Esophagus (tissue), 2 donors: ENCODE measurements around the gene ATG4D. TPM values are rescaled to one million over a fixed set of nuclear protein-coding genes. Genes with fewer than 3 reads are reported as not detected.
"Not testable (repeated sequence)": the region's sequence is repeated elsewhere in the genome, so short reads cannot be mapped to it uniquely, and the experiment has no call there.

Experiments used
- H3K27ac ChIP-seq, 2 donors: one replicate each; pipeline ENCODE4 v1.5.1; 2013; ENCODE audit warnings: low read depth in 2 of 2, mild to moderate bottlenecking in 2 of 2, inconsistent platforms in 1 of 2, low read length in 1 of 2, moderate library complexity in 1 of 2
- H3K27me3 ChIP-seq, 2 donors: one replicate each; pipeline ENCODE4 v1.6.1; 2013; ENCODE audit warnings: low read length in 2 of 2, control low read depth in 1 of 2, mild to moderate bottlenecking in 1 of 2; ENCODE audit not compliant: insufficient read depth in 2 of 2, control insufficient read depth in 1 of 2
- H3K36me3 ChIP-seq, 2 donors: one replicate each; pipeline ENCODE4 v1.6.1; 2013; ENCODE audit warnings: low read length in 1 of 2; ENCODE audit not compliant: control insufficient read depth in 2 of 2, insufficient read depth in 2 of 2
- H3K4me1 ChIP-seq, 2 donors: one replicate each; pipeline ENCODE4 v1.6.1; 2013; ENCODE audit warnings: low read length in 1 of 2; ENCODE audit not compliant: control insufficient read depth in 2 of 2, insufficient read depth in 2 of 2
- H3K4me3 ChIP-seq, 2 donors: one replicate each; pipeline ENCODE4 v1.5.1; 2013; ENCODE audit warnings: low read length in 2 of 2, mild to moderate bottlenecking in 2 of 2, low read depth in 1 of 2, moderate library complexity in 1 of 2
- H3K9me3 ChIP-seq, 2 donors: one replicate each; pipeline ENCODE4 v1.6.1; 2013; ENCODE audit warnings: mild to moderate bottlenecking in 2 of 2, low read depth in 1 of 2, low read length in 1 of 2, moderate library complexity in 1 of 2; ENCODE audit not compliant: control insufficient read depth in 2 of 2, insufficient read depth in 1 of 2
- WGBS, 2 donors: extraction: QIAGEN DNeasy Blood & Tissue Kit; methylation state at CpG; one replicate each; pipeline ENCODE4 v1.1.7; 2013; 5-methylcytosine and 5-hydroxymethylcytosine counted together
- polyA plus RNA-seq, 2 donors: library from polyadenylated mRNA; stranded (reverse); fragments of 200-250 nt; gene quantifications; one replicate each; pipeline ENCODE4 v1.2.3, GENCODE V29; 2013
- donor health status: healthy with polysubstance abuse.
- donor health status: Bipolar disorder and iron deficiency.

The ATG4D gene
- polyA plus RNA-seq, 2 donors, result 43.9 to 53.6 TPM

DNA sequence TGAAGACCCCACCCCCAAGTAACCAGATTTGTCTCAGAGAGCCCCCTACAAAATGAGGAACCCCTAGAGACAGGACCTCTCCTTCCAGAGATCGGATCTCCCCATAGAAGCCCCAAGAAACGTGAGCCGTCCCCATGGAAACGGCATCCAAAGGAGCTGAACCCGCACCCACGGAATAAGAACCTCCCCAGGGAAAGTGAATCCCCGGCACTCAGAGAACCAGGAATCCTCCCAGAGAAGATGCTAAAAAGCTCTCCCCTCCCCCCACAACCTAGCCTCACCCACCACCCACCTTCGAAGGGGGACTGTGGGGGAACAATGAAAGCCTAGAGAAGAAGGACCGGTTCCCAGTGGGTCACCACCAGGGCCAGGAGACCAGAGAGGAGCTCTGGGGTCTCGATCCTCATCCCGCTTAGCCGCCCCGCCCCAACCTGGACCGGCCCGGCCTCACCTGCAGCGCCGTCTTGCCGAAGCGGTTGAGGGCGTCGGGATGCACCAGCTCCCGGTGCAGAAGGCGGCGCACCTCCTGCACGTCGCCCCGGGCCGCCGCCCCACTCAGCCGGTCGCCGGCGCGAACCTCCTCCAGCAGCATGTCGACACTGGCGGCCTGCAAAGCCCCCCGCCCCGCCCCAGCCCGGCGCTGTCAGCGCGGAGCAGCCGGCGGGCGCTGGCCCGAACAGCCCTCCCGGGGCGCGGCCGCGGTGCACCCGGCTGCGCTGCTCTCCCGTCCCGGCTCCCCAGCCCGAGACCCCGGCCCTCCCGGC is 24.5 kb downstream of the ATG4D start:
- Histone ChIP-seq H3K4me3 (peak overlapping the region; percentile 68 to 70), H3K36me3 (no peaks in the 10 kb centered on the region), H3K9me3 (no peaks in the 10 kb centered on the region), H3K4me1 (peaks cover 3 to 4% of the 10 kb centered on the region in 2 donors), H3K27me3 (no peaks in the 10 kb centered on the region), H3K27ac (peak overlapping the region; percentile 80 to 94)
- 1 to 2% methylated on average over 35 to 58 of the region's 58 CpGs for WGBS, 2 donors

DNA sequence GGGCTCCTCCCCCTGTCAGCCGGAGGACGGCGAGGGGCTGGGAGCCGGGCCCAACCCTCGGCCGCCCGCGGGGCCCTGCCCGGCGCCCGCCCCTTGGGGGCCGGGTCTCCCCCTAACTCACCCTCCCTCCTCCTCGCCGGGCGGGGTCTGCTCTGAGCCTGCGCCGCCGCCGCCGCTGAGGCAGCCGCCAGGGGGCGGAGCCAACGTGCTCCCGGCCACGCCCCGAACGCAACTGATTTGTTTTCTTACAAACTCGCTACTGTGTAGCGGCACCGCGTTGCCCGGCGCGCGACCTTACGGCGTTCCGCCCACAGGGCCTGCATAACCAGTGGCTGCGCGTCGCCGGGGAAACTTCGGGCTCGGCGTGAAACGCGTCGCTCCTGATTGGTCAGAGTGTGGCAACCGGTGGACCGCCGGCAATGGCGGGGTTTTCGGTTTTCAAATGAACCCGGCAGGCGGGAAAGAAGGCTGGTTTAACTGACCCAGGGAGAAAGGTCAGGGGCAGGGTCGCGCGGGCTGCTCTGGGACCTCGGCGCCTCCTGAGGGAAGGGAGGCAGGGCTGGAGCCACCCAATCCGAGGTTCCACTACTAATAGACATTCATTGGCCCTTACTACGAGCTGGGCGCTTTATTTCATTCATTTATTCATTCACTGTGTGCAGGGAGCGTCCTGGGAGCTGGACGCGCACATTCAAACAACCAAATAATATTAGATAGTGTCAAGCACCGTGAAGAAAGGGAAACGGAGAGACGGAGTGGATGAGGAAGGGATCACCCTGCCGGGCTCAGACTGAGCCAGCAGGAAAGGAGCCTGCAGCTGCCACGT is 25.3 kb downstream of the ATG4D start, which contains the start of gene CDKN2D:
TSS of gene CDKN2D (minus strand) at position 154 of the 826 bp plus-strand sequence. CDS start 326 bp downstream, outside the sequence.
- Histone ChIP-seq H3K4me1 (peaks cover 3 to 4% of the 10 kb centered on the region in 2 donors), H3K27ac (peak within 1 kb of the TSS; percentile 80 to 94), H3K9me3 (no peaks in the 10 kb centered on the region), H3K27me3 (no peaks in the 10 kb centered on the region), H3K4me3 (peak within 1 kb of the TSS; percentile 68 to 70), H3K36me3 (no peaks in the 10 kb centered on the region)
- 0 to 1% methylated on average over 57 to 71 of the region's 71 CpGs for WGBS, 2 donors

DNA sequence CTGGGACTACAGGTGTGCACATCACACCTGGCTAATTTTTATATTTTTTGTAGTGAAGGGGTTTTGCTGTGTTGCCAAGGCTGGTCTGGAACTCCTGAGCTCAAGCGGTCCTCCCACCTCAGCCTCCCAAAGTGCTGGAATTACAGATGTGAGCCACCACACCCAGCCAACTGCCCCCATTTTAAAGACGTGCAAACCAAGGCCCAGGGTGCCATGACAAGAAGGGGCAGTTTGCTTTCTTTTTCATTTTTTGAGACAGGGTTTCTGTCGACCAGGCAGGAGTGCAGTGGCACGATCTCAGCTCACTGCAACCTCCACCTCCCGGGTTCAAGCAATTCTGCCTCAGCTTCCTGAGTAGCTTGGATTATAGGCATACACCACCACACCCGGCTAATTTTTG is 30.1 kb downstream of the ATG4D start:
- H3K4me3 ChIP-seq, H3K9me3 ChIP-seq, H3K4me1 ChIP-seq, H3K27ac ChIP-seq, H3K27me3 ChIP-seq, H3K36me3 ChIP-seq: not testable (repeated sequence)
- 88 to 91% methylated on average over 6 of the region's 6 CpGs for WGBS, 2 donors

GRCh38 chr19:10574462-10574861 is 30.8 kb downstream of the ATG4D start:
- 85 to 88% methylated on average over 8 of the region's 8 CpGs for WGBS, 2 donors
- Histone ChIP-seq H3K27ac (no peak overlapping the region), H3K4me1 (no peaks in the 10 kb centered on the region), H3K27me3 (no peaks in the 10 kb centered on the region), H3K4me3 (no peak overlapping the region), H3K9me3 (no peaks in the 10 kb centered on the region), H3K36me3 (peaks cover 0 to 4% of the 10 kb centered on the region in 2 donors)

GRCh38 chr19:10575011-10575716 is 31.5 kb downstream of the ATG4D start:
- no peaks in the 10 kb centered on the region for H3K27me3 ChIP-seq
- H3K4me3 ChIP-seq, result no peak overlapping the region
- 83 to 90% methylated on average over 6 of the region's 6 CpGs for WGBS, 2 donors
- H3K9me3 ChIP-seq, result no peaks in the 10 kb centered on the region
- peaks cover 0 to 7% of the 10 kb centered on the region in 2 donors for H3K36me3 ChIP-seq
- H3K4me1 ChIP-seq, result no peaks in the 10 kb centered on the region
- no peak overlapping the region for H3K27ac ChIP-seq

DNA sequence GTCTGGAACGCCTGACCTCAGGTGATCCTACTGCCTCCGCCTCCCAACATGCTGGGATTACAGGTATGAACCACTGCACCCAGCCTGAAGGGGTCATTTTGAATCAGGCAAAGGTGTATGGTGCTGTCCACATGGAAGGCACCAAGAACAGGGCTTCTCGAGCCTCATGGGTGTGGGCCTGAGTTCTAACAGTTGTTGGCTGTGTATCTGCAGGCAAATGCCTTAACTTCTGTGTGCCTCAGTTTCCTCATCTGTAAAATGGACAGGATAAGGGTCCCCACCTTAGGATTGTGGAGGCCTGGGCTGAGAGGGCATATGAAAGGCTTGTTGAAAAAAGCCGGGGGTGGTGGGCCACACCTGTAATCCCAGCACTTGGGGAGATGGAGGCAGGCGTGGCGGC is 34.2 kb downstream of the ATG4D start:
- 80 to 81% methylated on average over 6 of the region's 6 CpGs for WGBS, 2 donors
- Histone ChIP-seq H3K27ac (no peak overlapping the region), H3K36me3 (peaks cover 0 to 13% of the 10 kb centered on the region in 2 donors), H3K4me3 (no peak overlapping the region), H3K9me3 (no peaks in the 10 kb centered on the region), H3K27me3 (no peaks in the 10 kb centered on the region), H3K4me1 (no peaks in the 10 kb centered on the region)

DNA sequence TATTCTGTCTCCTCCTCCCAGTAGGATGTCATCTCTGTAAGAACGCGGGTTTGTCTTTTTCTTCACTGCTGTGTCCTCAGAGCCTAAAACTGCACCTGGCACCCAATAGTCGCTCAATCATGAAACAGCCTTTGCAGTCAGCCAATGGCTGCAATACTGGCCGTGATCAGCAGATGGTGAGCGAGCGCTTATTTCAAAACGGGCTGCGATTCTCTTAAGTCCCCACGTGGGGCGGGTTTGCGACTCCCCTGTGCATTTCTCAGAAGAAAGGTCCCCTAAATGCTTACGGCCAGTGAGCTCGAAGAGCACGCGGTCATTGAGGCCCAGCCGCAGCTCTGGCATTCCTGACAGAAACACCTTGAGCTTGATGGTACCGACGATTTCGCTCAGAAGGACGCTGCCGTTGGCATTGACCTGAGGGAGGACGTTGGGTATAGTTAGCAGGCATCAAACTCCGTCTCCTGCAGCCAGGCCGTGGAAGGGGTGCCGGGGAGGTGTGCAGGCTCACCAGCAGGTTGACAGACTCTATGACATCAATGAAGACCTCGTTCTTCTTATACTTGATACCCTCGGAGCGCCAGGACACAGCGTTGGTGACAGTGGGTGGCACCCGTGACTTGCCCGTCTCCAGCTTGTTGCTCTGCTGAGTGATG is 37.4 kb downstream of the ATG4D start:
- 25 to 29% methylated on average over 31 of the region's 31 CpGs for WGBS, 2 donors
- Histone ChIP-seq H3K27me3 (no peaks in the 10 kb centered on the region), H3K4me1 (no peaks in the 10 kb centered on the region), H3K4me3 (no peak overlapping the region), H3K9me3 (no peaks in the 10 kb centered on the region), H3K36me3 (peaks cover 0 to 17% of the 10 kb centered on the region in 2 donors), H3K27ac (no peak overlapping the region)

GRCh38 chr19:10582091-10582490 is 38.4 kb downstream of the ATG4D start:
- 86 to 89% methylated on average over 13 of the region's 13 CpGs for WGBS, 2 donors
- Histone ChIP-seq H3K4me1 (no peaks in the 10 kb centered on the region), H3K27ac (no peak overlapping the region), H3K36me3 (peaks cover 0 to 17% of the 10 kb centered on the region in 2 donors), H3K27me3 (no peaks in the 10 kb centered on the region), H3K4me3 (no peak overlapping the region), H3K9me3 (no peaks in the 10 kb centered on the region)
